ENCODE measurements around the gene RBMS3. TPM values are rescaled to one million over a fixed set of nuclear protein-coding genes. Genes with fewer than 3 reads are reported as not detected.
"Not testable (repeated sequence)": the region's sequence is repeated elsewhere in the genome, so short reads cannot be mapped to it uniquely, and the experiment has no call there.

The RBMS3 gene
- total RNA-seq, 2 donors from 2014 or later: 40.7 to 53.2 TPM

DNA sequence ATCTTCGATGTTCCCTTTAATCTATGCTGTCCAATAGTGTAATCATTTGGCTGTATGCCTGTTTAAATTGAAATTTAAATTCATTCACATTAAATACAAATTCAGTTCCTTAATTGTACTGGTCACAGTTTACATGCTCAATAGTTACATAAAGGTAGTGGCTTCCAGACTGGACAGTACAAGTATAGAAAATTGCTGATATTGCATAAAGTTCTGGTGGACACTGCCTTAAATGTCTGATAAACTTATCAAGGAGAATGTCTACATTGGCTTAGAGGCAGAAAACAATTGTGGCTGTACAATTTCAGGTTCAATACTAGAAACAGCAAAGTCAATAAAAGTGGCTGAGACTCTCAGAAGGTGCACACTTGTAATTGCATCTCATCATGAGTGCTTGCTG lies 365.2 kb downstream of the RBMS3 start:
- intact Hi-C loops (cut with DNase I): loop anchor here in 1 of 2 donors (10.0 kb wide), 1 partner anchor 109 kb away; no protein-coding TSS in a partner anchor
- no peak for DNase-seq
- ATAC-seq: no peak

DNA sequence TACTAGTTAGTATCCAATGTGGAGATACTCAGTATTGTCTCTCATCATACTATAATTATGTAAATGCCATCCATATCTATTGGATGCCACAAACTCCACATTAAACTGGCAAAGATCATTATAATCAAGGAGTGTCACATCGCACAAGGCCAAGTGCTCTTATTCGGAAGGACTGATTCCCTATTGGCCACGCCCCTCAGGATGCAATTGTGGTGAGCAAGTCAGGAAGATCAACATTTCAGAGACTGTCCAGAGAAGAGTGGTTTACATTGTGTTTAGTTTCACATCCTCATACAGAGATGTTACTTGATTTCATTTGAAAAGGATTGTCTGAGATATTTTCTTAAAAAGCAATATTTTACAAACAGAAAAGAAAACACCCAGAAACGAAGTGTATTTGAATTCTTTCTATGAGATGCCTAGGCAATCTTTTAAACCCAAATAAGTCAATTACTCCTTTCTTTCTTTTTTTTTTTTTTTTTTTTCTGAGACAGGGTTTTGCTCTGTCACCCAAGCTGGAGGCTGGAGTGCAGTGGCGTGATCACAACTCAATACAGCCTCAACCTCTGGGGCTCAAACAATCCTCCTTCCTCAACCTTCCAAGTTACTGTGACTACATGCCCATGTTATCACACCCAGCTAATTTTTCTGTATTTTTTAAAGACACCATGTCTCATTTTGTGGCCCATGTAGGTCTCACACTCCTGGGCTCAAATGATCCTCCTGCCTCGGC lies 369.1 kb downstream of the RBMS3 start:
- ATAC-seq (peak in 1 of 2 donors; percentile 31), DNase-seq (peak; percentile 45)
- intact Hi-C loops (cut with DNase I): loop anchor here in 1 of 2 donors (10.0 kb wide), 1 partner anchor 105 kb away; no protein-coding TSS in a partner anchor

DNA sequence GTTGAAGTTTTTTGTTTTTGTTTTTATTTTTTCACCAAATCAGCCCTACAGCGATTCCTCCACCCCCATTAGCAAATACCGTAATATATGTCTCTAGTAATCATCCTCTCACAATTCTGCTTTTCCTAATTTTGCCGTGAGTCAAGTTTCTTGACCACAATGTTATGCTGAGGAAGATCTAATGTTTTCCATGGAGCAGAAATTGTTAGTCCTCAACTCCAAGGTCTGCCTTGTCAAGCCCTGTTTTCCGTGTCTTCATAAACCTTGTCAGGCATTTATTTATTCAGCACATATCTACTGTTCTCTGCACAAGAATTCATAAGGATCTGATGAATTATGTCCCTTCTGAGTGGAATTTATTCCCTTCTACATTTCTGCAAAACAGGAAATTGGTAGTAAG lies 372.8 kb downstream of the RBMS3 start:
- no peak for DNase-seq
- intact Hi-C loops (cut with DNase I): no loop called here
- ATAC-seq: no peak

DNA sequence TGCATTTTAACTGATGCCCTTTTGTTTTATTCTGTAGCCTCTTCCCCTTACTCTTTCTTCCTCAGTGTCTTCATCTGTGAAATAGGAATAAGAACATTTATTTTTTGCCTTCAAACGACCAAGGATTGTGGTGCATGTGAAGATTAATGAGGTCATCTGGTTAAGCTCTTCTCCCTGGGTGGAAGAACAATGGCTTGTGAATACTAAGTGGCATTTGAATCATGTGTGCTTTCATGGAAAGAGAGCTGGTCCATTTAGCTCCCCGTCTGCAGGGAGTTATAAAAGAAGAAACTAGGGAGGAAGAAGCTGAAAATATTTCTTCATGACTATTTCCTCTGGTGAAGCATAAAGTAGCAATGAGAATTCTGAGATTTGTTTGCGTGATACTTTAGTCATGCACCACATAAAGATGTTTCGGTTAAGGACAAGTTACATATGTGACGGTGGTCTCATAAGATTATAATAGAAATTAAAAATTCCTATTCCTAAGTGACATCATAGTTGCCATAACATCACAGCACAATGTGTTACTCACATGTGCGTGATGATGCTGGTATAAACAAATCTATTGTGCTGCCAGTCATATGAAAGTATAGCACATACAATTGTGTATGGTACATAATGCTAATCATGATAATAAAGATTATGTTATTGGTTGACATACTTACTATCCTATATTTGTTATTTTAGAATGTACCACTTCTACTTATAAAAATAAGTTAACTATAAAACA lies 374.3 kb downstream of the RBMS3 start:
- ATAC-seq: no peak
- DNase-seq: no peak
- intact Hi-C loops (cut with DNase I): no loop called here

DNA sequence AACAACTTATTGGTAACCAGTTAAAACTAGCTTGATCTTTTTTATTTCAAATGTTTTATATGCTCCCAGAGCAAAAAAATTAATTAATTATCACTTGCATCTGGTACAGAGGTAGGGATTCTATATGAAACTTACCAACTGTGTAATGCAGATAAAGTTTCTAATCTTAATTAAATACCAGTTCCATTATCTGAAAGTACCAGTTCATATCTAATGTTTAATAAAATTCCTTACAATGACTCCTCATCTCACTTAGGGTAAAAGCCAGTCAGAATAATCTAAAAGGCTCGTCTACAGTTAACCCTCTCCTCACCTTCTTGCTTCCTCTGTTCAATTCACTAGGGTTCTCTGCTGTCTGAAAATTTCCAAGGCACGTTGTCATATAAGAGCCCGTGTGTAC lies 384.8 kb downstream of the RBMS3 start:
- intact Hi-C loops (cut with DNase I): no loop called here
- ATAC-seq (no peak), DNase-seq (no peak)

DNA sequence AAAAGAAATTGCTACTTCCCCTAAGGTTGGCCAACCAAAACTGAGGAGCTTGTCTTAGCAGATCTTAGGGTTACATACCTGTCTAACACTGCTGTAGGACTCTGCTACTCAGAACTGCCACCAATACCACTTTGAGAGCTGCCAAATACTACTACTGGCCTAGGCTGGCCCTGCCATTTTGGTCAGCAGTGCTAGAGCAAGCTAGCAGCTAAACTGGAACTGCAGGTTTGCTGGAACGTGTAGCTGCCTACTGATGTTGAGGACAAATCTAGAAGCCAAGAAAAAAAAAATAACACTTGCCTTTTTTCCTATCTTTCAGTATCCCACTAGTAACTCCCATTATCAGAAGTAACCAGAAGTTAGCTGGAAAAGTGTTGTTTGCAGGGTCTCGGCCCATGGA lies 387.4 kb downstream of the RBMS3 start:
- intact Hi-C loops (cut with DNase I): no loop called here
- ATAC-seq (no peak), DNase-seq (no peak)

DNA sequence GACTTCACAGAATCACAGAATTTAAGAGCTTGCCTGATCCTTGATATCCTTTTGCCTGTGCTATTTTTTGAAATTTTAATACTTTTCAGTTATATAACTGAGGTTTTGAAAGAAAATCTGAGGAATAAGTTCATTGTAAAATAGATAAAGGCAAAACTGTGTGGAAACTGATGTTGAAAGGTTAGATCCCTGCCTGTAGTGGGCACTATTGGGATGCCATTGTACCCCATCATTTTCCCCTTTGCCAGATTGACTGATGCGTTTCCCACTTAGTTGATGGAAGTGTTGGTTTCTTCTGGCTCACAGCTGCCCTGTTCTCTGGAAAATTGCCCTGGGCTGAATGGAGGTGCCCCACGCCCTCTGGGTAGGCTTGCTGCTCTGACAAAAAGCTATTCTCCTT lies 387.9 kb downstream of the RBMS3 start:
- no peak for ATAC-seq
- no peak for DNase-seq
- intact Hi-C loops (cut with DNase I): no loop called here

DNA sequence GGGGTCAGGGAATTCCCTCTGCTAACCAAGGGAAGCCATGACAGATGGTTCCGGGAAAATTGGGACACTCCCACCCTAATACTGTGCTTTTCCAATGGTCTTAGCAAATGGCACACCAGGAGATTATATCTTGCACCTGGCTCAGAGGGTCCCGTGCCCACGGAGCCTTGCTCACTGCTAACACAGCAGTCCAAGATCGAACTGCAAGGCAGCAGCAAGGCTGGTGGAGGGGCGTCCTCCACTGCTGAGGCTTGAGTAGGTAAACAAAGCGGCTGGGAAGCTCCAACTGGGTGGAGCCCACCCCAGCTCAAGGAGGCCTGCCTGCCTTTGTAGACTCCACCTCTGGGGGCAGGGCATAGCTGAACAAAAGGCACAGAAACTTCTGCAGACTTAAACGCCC lies 389.6 kb downstream of the RBMS3 start:
- DNase-seq; ATAC-seq; intact Hi-C loops (cut with DNase I): not testable (repeated sequence)

DNA sequence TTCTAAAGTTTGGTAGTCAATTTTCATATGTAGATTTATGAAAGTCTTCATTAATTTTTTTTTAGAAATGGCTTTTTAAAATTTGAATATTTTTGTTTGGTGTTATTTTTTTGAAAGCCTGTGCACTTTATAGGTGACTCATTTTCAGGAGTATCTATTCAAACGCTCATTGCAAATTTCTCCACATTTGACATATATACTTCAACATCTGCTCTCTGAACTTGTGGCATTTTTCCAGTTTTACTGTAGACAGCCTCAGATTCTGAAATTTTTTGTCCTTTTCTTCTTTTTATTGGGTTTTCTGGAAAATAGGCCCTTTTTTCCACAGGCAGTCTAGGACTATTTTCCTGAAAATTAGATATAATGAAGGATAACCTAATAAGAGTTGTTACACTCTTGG lies 396.6 kb downstream of the RBMS3 start:
- intact Hi-C loops (cut with DNase I): no loop called here
- DNase-seq: no peak
- no peak for ATAC-seq

DNA sequence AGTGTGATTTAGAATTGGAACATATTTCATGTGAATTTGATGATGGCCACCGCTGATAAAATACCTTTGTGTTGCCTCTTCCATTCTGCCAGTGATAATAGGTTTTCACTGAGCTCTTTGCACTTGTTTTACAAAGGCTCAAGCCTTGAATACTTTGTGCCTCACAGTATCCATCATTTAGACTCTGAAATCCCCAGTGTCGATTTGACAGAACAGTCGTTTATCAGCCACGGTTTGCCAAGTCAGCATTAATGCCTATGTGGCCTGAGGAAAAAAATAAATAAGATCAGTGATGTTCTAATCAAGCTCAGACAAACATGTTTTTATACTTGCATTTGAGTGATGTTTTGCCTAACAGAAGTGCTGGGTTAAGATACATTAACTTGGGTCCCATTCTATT lies 399.1 kb downstream of the RBMS3 start:
- intact Hi-C loops (cut with DNase I): no loop called here
- no peak for DNase-seq
- no peak for ATAC-seq

DNA sequence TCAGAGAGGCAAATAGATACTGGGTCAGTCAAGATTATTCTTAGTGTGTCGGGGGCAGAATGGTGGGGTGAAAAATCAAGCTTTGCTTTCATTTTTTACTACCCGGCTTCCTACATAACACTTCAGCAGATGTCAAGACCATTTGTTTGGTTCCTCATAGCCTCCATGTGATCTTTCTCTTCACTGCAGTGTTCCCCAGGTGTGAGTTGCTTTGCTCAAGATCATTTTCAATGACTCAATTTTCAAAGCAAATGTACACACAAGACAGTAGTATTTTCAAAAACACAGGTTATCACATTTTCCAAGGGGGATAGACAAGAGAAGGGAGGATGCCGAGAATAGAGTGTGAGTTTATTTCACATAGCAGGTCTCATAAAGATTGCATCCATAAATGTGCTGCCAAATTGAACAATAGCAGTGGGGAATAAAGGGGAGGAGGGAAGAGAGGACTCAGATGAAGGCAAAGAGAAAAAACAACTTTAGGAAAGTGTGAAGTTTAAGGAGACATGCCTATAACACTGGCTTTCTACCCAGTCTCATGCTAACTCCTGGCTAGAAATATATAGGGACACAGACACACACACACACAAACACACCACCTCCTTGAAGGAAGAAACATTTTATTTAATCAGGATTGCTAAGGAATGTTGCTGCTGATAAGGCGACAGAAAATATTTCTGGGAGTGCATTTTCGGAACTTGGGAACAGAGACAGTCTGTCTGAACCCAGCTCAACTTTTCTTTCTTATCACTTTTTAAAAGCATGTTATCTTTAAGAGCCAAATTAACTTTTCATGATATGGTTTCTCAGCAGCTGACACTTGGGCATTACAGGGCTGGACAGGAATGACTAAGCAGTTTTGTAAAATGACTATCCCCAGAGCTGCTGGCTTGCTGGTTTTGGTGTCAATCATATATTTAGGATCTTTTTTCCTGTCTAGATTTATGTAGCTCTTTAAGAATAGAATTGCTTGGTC lies 402.4 kb downstream of the RBMS3 start:
- intact Hi-C loops (cut with DNase I): no loop called here
- ATAC-seq (peak; percentile 81 to 84), DNase-seq (no peak)

DNA sequence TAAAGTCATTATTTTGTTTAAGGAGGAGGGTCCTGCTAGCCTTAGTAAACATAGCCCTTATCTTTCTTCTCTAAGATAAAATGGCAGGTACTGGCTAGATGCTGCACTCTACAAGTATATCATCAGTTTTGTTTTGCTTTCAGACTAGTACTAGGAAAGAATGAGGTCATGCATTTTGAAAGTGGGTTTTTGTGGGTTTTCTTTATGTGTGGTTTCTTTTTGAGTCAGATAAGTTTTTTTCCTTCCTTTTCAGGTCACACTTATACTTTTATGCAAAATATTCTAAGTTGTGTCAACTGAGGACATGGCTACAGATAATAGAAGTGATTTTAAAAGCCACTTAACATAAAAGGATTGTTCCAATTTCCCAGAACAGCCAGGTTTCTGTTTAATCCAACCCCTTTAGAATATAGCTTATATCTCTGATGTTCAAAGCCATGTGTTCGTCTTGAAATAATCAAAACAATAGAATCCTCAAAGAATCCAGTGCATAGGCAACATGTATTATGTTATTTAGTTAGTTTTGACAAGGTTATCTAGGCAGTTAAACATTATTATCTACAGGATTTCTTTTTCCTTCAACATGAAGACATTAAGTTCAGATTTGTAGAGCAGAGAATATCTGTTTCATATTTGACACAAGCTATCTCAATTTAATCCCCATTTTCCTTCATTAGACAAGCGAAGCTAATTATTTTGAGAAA lies 406.2 kb downstream of the RBMS3 start:
- intact Hi-C loops (cut with DNase I): no loop called here
- ATAC-seq (no peak), DNase-seq (no peak)

DNA sequence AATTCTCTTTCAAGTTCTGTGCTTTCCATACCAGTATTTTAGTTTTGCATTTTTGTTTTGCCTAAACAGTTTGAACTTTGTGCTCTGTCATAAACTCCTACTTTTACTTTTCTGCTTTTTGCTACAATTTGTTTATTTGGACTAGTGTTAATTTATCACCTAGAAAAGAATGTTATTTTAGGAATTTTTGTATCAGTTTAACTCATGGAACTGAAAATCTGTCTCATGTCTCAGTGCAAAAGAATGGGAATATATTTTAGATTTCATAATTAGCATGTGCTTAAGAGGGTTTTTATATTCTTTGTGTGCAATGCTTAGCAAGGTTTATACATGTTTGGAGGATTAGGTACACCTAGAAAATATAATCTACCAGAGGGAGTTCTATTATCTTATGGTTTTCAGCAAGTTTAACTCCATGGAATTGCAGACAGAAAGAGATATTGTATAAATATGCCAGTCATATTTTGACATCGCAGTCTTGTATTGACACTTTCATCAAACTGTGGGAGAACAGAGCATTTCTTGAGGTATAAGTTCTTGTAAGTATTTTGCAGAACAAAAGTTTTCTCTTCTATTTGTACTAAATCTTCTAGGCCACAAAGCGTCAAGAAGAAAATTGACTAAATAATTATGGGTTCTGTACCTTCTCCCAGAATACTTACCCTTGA lies 409.9 kb downstream of the RBMS3 start:
- DNase-seq (no peak), ATAC-seq (no peak)
- intact Hi-C loops (cut with DNase I): no loop called here

DNA sequence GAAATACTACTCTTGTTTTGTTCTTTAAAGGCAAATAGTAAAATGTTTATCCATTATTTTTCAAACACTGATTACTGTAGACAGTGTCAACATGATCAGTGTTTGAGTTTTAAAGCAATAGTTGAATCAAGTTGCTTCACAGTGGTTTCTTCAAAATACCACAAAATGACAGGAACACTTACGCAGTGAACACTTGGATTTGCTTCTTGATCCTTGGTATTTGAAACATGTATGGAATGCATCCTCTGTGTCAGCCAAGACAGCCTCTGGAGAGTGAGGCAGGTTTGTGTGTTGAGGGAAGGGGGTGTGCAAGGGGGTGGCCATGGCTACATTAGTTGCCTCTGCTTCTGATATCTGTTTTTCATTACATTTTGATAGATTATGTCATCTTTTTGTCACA lies 413.0 kb downstream of the RBMS3 start:
- DNase-seq (no peak), ATAC-seq (peak; percentile 44 to 66)
- intact Hi-C loops (cut with DNase I): no loop called here

DNA sequence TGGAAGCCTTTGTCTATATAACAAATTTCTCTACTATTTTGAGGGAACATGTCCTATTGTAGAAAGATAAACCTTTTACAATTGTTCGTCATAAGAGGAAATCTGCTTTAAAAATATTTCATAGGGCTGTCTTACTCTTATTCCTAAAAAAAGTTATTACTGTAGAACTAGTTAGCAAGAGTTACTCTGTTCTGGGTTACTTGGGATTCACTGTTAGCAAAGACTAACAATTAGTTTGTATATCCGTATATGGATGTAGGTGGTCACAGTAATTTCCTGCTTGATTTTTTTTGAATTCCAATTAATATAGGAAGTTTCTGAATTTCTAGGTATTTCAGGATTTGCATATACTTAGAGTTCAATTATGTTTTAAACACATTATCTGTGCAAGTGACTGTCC lies 413.5 kb downstream of the RBMS3 start:
- ATAC-seq: no peak
- no peak for DNase-seq
- intact Hi-C loops (cut with DNase I): no loop called here

DNA sequence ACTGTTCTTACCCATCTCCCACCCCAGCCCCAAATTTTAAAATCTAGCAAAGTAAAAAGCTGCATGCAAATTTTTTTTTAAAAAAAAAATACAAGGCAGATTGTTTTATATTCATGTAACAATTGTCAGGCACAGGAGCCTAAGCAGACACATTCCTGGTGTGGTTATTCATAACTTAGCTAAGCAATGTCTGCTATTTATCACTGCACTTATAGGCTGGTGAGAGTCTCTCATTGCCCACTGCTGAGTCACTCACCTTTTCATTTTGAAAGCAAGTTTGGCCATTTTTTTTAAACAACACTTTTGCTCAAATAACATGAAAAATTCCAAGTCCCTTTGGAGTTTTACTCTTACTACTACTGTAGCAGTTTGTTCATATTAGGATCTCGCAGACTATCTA lies 413.9 kb downstream of the RBMS3 start:
- no peak for DNase-seq
- ATAC-seq: peak; percentile 78 to 98
- intact Hi-C loops (cut with DNase I): loop anchor here in 1 of 2 donors (5.0 kb wide), 1 partner anchor 68 kb away; no protein-coding TSS in a partner anchor

DNA sequence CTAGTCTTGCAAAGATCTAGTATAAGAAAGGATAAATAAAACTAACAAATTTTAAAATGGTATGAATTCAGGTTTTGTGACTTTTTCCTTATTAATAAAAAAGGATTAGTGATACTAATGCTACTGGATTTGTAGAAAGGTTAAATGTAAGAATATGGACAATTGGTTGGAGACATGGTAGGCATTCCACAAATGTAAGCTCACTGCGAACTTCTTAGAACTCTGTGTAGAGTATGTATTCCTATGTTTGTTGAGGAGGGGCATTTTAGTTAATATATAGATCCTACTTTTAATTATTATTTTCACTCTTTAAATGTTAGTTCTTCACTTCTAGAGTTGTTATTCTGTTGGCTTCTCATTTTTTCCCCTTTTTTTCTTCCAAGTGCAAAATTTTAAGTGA lies 414.3 kb downstream of the RBMS3 start:
- intact Hi-C loops (cut with DNase I): loop anchor here in 1 of 2 donors (5.0 kb wide), 1 partner anchor 67 kb away; no protein-coding TSS in a partner anchor
- no peak for DNase-seq
- ATAC-seq: no peak

DNA sequence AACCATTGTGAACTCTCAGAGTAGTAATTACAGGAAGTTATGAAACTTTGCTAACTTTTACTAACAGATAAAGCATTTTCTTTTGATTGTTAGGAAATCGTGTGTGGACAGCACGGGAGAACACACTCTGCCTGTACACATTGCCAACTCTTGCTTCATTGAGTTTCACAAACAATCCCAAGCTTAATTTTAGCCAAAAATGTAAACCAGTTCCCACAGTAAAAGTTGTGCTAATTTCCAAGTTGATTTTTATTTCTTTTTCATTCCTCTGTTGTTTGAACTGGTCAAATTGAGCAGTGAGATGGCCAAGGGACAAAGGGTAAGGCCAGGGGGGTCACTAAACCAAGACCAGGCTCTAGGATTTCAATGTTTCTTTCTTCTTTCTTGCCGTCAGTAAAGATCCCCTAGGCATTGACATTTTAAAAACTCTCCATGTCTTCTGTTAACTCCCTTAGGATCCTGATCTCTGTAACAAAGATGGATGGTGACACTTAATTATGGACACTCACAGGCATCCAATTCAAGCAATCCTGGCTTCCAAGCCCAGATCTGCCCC lies 414.9 kb downstream of the RBMS3 start:
- peak; percentile 67 to 88 for ATAC-seq
- intact Hi-C loops (cut with DNase I): loop anchor here in 1 of 2 donors (5.0 kb wide), 1 partner anchor 67 kb away; no protein-coding TSS in a partner anchor

More for the DNA sequence above, 414.9 kb downstream of the RBMS3 start:
- DNase-seq: peak; percentile 18

Measured in left cardiac atrium (tissue), 4 donors.